Esophagus mucosa (tissue), 1 donor: Measurements from ENCODE around the gene YEATS4. TPM values are rescaled to one million over a fixed set of nuclear protein-coding genes. Genes with fewer than 3 reads are reported as not detected.

Experiments
- ATAC-seq: fragments of 200-7000 bp; cut with Tn5 transposase; one replicate; pipeline ENCODE4 v1.9.1; 2020
- total RNA-seq: library from RNA; stranded (reverse); gene quantifications from one replicate; pipeline ENCODE4 v1.2.4, GENCODE V29; 2023
- donor health status: DM: yes; HTN: yes; CAD: no.

Gene YEATS4
- total RNA-seq, 1 donor from 2014 or later: 12.5 TPM

GRCh38 chr12:69435644-69436043 lies 76.1 kb downstream of the YEATS4 start:
- ATAC-seq: no peak

DNA sequence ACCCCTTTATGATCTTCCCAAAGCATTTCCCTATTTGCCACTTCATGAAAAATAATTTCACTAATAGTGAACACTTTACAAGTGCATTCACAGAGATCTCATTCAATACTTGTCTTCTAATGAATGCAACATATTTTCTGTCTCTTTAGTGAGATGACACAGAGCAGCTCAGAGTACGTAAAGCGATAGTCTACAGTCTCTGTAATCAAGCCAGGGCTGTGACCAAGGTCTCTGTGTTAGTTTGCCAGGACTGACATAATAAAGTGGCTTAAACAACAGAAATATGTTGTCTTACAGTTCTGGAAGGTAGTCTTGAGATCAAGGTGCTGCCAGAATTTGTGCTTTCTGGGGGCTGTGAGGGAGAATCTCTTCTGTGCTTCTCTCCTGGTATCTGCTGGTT lies 77.5 kb downstream of the YEATS4 start:
- no peak for ATAC-seq

GRCh38 chr12:69438539-69438938 lies 79.0 kb downstream of the YEATS4 start:
- no peak for ATAC-seq

DNA sequence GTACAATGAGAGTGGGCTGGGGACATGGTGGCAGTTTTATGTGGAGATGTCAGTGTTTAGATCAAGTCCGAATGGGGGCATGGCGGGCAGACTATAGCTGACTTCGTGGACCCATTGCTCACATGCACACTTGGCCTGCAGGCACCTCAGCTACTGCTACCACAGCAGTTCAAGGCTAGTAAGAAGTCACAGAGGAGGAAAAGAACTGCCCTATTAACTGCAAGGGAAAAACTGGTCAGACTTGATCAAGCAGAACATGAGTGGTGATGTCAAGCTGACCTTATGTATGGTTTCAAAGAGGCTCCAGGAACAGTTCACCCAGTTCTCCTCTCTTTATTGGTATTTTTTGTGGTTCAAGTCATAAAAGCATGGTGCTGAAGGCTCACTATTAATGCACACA lies 80.5 kb downstream of the YEATS4 start:
- ATAC-seq: peak; percentile 75

Other genes starting within 250 kb of the YEATS4 start
- 36.1 TPM for gene CPSF6, start 120.2 kb upstream of the YEATS4 start, total RNA-seq
- gene LYZ, start 11.4 kb upstream of the YEATS4 start, total RNA-seq: 13.0 TPM
- gene FRS2, start 110.6 kb downstream of the YEATS4 start, total RNA-seq: 15.4 TPM
- gene CCT2, start 225.7 kb downstream of the YEATS4 start, total RNA-seq: 114 TPM